GM12878 (cell line): ENCODE measurements around the gene MICALL1.

ENCODE experiments used
- CBFB ChIP-seq: IDR thresholded peaks from 2 replicates; pipeline ENCODE4 v1.6.1; 2016; ENCODE audit warnings: antibody characterized with exemption, low read depth
- EZH2 ChIP-seq: IDR thresholded peaks from 2 replicates; pipeline ENCODE4 v1.6.1; 2012; ENCODE audit warnings: low read depth, mild to moderate bottlenecking, control low read depth, inconsistent platforms, low read length, borderline replicate concordance; ENCODE audit not compliant: control insufficient read depth
- POLR2A ChIP-seq: IDR thresholded peaks from 2 replicates; pipeline ENCODE4 v1.6.1; 2011; ENCODE audit warnings: low read depth, mild to moderate bottlenecking, low read length
- TCF3 ChIP-seq: IDR thresholded peaks from 2 replicates; pipeline ENCODE4 v1.6.1; 2012; ENCODE audit warnings: low read depth, mild to moderate bottlenecking, low read length, borderline replicate concordance; ENCODE audit not compliant: insufficient read depth
- TF ChIP-seq, protein P1 (sequence below), 3 experiments: IDR thresholded peaks in 2 of 3; conservative IDR thresholded peaks in 1 of 3; 2 replicates each; pipeline ENCODE4 v1.5.1; 2011; ENCODE audit warnings: low read depth in 3 of 3, low read length in 3 of 3, mild to moderate bottlenecking in 3 of 3, control low read depth in 2 of 3, moderate library complexity in 2 of 3, inconsistent platforms in 1 of 3, mixed read lengths in 1 of 3; ENCODE audit not compliant: control insufficient read depth in 2 of 3, insufficient read depth in 1 of 3; ENCODE audit errors: extremely low read depth in 1 of 3

DNA sequence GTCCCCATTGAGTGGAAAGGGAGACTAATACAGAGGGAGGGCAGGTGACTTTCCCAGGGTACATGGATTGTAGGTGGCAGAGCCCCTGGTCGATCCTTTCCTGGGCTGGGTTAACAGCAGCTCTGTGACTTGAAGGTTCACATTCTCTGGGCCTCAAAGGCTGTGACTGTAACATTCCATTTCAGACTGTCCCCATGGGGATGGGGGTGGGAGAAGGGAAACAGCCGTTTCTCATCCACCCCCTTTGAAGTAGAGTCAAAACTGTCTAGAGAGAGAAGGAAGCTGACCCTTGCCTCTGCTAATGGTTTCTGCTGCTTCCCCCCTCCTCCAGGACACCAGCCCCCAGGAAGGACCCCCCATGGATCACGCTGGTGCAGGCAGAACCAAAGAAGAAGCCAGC, 19.2 kb downstream of the MICALL1 start:
- no peak for TF ChIP-seq CBFB
- no peak for TF ChIP-seq POLR2A
- no peak for TF ChIP-seq EZH2
- TF ChIP-seq, protein P1, sequence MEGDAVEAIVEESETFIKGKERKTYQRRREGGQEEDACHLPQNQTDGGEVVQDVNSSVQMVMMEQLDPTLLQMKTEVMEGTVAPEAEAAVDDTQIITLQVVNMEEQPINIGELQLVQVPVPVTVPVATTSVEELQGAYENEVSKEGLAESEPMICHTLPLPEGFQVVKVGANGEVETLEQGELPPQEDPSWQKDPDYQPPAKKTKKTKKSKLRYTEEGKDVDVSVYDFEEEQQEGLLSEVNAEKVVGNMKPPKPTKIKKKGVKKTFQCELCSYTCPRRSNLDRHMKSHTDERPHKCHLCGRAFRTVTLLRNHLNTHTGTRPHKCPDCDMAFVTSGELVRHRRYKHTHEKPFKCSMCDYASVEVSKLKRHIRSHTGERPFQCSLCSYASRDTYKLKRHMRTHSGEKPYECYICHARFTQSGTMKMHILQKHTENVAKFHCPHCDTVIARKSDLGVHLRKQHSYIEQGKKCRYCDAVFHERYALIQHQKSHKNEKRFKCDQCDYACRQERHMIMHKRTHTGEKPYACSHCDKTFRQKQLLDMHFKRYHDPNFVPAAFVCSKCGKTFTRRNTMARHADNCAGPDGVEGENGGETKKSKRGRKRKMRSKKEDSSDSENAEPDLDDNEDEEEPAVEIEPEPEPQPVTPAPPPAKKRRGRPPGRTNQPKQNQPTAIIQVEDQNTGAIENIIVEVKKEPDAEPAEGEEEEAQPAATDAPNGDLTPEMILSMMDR (IDR thresholded peaks at IDR 0.05 in 2 of 3, conservative IDR thresholded peaks at IDR 0.05 in 1 of 3; ENCODE audit: control insufficient read depth in 2 of 3, extremely low read depth in 1 of 3, insufficient read depth in 1 of 3, low read depth in 3 of 3, low read length in 3 of 3), result no peak
- no peak for TF ChIP-seq TCF3
